HCT116 (cell line): ENCODE data around the gene RPL36AL.

Source experiments
- EGR1 ChIP-seq: IDR thresholded peaks from 2 replicates; pipeline ENCODE4 v1.6.1; 2012; ENCODE audit warnings: low read depth
- EZH2 ChIP-seq: fragments of 200-600 bp; sonication (generic); IDR thresholded peaks from 2 replicates; pipeline ENCODE4 v1.6.1; 2017; ENCODE audit warnings: antibody characterized with exemption, mixed run types
- JUND ChIP-seq: IDR thresholded peaks from 2 replicates; pipeline ENCODE4 v1.6.1; 2012
- POLR2AphosphoS5 ChIP-seq: IDR thresholded peaks from 2 replicates; pipeline ENCODE4 v1.6.1; 2011; ENCODE audit warnings: mild to moderate bottlenecking, low read depth, low read length, moderate library complexity
- RAD21 ChIP-seq: IDR thresholded peaks from 2 replicates; pipeline ENCODE4 v1.6.1; 2012; ENCODE audit warnings: low read depth, mild to moderate bottlenecking
- TCF7L2 ChIP-seq: IDR thresholded peaks from 2 replicates; pipeline ENCODE4 v1.7.0; 2011; ENCODE audit warnings: borderline replicate concordance, inconsistent platforms; ENCODE audit not compliant: insufficient read depth, insufficient read length; ENCODE audit errors: extremely low read depth
- ZNF274 ChIP-seq: fragments of 200-500 bp; sonication (Bioruptor generic); IDR thresholded peaks from 2 replicates; pipeline ENCODE4 v1.6.1; 2014; ENCODE audit warnings: mild to moderate bottlenecking, low read depth, low read length, inconsistent platforms
- TF ChIP-seq, protein P1 (sequence below), 3 experiments: fragments of 200-600 bp in 1 of 3; sonication (generic) in 1 of 3; IDR thresholded peaks in 2 of 3; conservative IDR thresholded peaks in 1 of 3; 2 replicates each; pipeline ENCODE4 v1.5.1; 2012 to 2017; ENCODE audit warnings: low read depth in 2 of 3, low read length in 2 of 3, antibody characterized with exemption in 1 of 3, borderline replicate concordance in 1 of 3, control low read depth in 1 of 3, mild to moderate bottlenecking in 1 of 3, mixed read lengths in 1 of 3, mixed run types in 1 of 3, moderate library complexity in 1 of 3; ENCODE audit not compliant: insufficient read depth in 1 of 3
- TF ChIP-seq, protein P2 (sequence below): IDR thresholded peaks from 2 replicates; pipeline ENCODE4 v1.6.1; 2012

DNA sequence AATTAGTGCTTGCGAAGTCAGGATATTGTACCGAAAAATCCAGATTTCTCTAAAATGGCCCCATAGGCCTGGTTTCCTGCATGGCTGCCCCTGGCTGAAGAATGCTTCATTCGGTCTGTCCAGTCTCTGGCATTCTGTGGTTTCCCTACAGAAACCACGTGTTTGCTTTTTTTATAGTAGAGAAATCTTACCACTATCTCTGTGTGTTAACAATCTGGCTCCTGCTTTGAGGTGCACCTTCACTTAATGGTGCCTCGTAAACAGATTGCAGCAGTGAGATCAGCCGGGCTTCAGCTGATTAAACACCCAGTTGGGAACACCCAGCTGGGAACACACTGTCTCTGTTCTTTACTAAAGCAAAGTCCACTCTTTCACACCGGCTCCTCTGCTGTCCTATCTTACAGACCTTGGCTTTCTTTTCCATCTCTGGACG lies 21.3 kb upstream of the RPL36AL start:
- TF ChIP-seq POLR2AphosphoS5 (no peak), TCF7L2 (no peak), RAD21 (no peak), ZNF274 (no peak), JUND (no peak), EGR1 (no peak), EZH2 (no peak)
- TF ChIP-seq, protein P1, sequence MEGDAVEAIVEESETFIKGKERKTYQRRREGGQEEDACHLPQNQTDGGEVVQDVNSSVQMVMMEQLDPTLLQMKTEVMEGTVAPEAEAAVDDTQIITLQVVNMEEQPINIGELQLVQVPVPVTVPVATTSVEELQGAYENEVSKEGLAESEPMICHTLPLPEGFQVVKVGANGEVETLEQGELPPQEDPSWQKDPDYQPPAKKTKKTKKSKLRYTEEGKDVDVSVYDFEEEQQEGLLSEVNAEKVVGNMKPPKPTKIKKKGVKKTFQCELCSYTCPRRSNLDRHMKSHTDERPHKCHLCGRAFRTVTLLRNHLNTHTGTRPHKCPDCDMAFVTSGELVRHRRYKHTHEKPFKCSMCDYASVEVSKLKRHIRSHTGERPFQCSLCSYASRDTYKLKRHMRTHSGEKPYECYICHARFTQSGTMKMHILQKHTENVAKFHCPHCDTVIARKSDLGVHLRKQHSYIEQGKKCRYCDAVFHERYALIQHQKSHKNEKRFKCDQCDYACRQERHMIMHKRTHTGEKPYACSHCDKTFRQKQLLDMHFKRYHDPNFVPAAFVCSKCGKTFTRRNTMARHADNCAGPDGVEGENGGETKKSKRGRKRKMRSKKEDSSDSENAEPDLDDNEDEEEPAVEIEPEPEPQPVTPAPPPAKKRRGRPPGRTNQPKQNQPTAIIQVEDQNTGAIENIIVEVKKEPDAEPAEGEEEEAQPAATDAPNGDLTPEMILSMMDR (IDR thresholded peaks at IDR 0.05 in 2 of 3, conservative IDR thresholded peaks at IDR 0.05 in 1 of 3; ENCODE audit: borderline replicate concordance in 1 of 3, insufficient read depth in 1 of 3, low read depth in 2 of 3, low read length in 2 of 3), result no peak
- TF ChIP-seq, protein P2, sequence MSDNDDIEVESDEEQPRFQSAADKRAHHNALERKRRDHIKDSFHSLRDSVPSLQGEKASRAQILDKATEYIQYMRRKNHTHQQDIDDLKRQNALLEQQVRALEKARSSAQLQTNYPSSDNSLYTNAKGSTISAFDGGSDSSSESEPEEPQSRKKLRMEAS, result no peak
